GM06990 (cell line): Measurements from ENCODE around the gene TENM4.

Experiments used
- DNase-seq: peaks from one replicate; pipeline ENCODE4 v3.0.0-alpha.2; 2011; ENCODE audit not compliant: insufficient read length; ENCODE audit errors: extremely low read depth
- H3K27me3 ChIP-seq: replicated peaks from 2 replicates; pipeline ENCODE4 v1.6.0; 2011; ENCODE audit warnings: low read length; ENCODE audit not compliant: control insufficient read depth, insufficient read depth
- H3K36me3 ChIP-seq: 2 replicates; pipeline ENCODE4 v1.5.1; 2011; ENCODE audit warnings: low read length; ENCODE audit not compliant: control insufficient read depth, insufficient read depth
- H3K4me3 ChIP-seq: replicated peaks from 2 replicates; pipeline ENCODE4 v1.5.1; 2011; ENCODE audit warnings: low read depth, mild to moderate bottlenecking, control low read depth, low read length
- TF ChIP-seq, protein P1 (sequence below): IDR thresholded peaks from 2 replicates; pipeline ENCODE4 v1.5.1; 2011; ENCODE audit warnings: low read length, control low read depth, mild to moderate bottlenecking, inconsistent platforms; ENCODE audit not compliant: insufficient read depth, poor library complexity, severe bottlenecking

The TENM4 gene

DNA sequence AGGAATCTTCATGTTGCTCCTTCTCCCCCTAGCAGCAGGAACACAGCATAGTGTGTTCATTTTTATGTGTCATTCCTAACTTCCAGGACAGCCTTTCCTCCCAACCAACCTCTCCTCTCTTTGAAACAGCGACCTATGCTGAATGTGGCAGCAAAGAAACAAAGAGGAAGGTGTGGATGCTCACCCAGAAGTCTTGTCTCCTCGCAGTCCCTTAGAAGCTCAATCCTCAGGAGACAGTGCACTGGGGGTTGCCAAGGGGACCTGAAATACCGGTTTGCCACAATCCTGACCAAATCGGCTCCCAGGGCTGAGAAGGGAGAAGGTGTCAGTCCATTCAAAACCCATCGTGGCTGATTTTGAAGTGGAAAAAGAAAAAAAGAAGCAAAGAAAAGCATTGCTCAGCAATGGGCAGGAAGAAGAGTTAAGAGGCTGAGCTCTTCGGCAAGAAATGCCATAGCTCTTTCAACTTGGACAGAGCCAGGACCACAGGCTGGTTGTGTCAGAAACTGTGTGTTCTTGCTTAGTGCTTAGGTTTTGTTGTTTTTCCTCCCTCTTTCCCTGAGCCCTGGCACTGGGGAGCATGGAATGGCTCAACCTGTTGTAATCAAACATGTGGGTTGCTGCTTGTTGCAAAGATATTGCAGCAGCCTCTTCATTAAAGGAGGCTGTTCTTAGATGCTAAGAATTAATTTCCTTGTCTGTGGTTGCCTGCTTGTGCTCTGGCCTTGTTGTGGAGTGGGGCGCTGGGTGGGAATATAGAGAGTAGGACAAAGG lies 30.4 kb upstream of the TENM4 start:
- no peak for DNase-seq
- no peak overlapping the region for H3K4me3 ChIP-seq

DNA sequence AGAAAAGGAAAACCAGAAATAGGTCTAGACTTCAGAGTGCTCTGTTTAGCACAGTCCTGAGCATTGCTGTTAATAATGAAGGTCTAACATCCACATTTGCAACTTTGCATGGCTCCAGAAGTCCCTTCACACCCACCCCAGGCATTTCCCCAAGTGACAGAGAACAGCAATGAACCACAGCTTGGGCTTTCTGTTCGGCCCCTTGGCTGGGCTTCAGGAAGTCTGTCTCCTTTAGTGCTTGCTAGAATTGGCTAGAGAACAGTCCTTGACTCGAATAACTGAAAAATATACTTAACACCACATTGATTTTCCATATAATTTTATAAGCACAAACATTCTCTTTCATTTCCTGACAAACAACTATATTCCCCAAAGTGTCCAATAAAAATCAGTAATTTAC lies 29.3 kb upstream of the TENM4 start:
- H3K27me3 ChIP-seq = no peaks in the 10 kb centered on the region; the same call in 1 of the 2 replicates
- no peak overlapping the region for H3K4me3 ChIP-seq
- no peak for DNase-seq
- no peaks in the 10 kb centered on the region for H3K36me3 ChIP-seq
- TF ChIP-seq, protein P1, sequence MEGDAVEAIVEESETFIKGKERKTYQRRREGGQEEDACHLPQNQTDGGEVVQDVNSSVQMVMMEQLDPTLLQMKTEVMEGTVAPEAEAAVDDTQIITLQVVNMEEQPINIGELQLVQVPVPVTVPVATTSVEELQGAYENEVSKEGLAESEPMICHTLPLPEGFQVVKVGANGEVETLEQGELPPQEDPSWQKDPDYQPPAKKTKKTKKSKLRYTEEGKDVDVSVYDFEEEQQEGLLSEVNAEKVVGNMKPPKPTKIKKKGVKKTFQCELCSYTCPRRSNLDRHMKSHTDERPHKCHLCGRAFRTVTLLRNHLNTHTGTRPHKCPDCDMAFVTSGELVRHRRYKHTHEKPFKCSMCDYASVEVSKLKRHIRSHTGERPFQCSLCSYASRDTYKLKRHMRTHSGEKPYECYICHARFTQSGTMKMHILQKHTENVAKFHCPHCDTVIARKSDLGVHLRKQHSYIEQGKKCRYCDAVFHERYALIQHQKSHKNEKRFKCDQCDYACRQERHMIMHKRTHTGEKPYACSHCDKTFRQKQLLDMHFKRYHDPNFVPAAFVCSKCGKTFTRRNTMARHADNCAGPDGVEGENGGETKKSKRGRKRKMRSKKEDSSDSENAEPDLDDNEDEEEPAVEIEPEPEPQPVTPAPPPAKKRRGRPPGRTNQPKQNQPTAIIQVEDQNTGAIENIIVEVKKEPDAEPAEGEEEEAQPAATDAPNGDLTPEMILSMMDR = no peak

More for the DNA sequence above, 30.4 kb upstream of the TENM4 start:
- TF ChIP-seq, protein P1 = no peak
- no peaks in the 10 kb centered on the region; the same call in 1 of the 2 replicates for H3K27me3 ChIP-seq
- H3K36me3 ChIP-seq = no peaks in the 10 kb centered on the region

DNA sequence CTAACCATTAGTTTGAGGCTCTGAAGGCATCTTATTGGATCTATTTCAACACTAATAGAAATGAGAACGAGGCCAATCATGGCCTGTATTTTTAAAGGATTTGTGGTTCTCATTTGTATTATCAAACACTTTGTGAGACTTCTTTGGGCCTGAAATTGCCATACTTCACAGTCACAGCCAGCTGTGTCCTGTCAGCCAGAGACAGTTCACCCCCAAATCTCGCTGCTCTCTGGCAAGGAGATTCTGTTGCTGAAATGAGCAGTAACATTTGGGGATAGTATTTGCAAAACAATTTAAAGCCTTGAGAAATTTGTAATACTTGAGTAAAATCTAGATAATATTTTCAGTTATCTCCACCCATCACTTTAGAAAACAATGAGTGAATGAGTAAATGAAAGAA lies 26.9 kb upstream of the TENM4 start:
- Histone ChIP-seq H3K4me3 (no peak overlapping the region), H3K36me3 (no peaks in the 10 kb centered on the region), H3K27me3 (no peaks in the 10 kb centered on the region)
- no peak for DNase-seq
- TF ChIP-seq, protein P1 = no peak

DNA sequence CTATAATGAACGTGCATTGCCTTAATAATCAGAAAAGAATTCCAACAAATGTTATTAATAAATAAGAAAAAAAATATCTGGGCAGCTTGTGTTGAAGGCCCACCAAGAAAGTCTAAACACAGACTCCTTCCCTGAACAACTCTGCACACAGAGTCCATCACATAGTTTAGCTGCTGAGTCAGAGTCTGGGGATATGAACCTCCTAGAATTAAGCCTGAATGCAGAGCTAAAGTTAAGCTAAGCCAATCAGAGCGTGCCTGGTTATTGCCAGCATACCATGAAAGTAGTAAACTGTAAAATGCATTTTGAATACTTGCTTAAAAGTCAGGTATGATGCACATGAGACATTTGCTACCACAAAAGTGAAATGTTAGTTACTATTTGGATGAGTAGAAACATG lies 25.6 kb upstream of the TENM4 start:
- TF ChIP-seq, protein P1 = no peak
- Histone ChIP-seq H3K36me3 (no peaks in the 10 kb centered on the region), H3K27me3 (no peaks in the 10 kb centered on the region), H3K4me3 (no peak overlapping the region)
- no peak for DNase-seq

- no peak overlapping the region for H3K4me3 ChIP-seq
- no peaks in the 10 kb centered on the region for H3K27me3 ChIP-seq
- no peaks in the 10 kb centered on the region for H3K36me3 ChIP-seq
- no peak for DNase-seq
- TF ChIP-seq, protein P1 = no peak
Measured at GRCh38 chr11:79465160-79465559, 24.3 kb upstream of the TENM4 start.
